Type B pancreatic cell (in vitro differentiated cells): Measurements from ENCODE around the gene DIO1. TPM values are rescaled to one million over a fixed set of nuclear protein-coding genes. Genes with fewer than 3 reads are reported as not detected.

Source experiments
- DNase-seq: peaks from one replicate; pipeline ENCODE4 v3.0.0; 2021; ENCODE audit warnings: mixed read lengths; ENCODE audit not compliant: unreplicated experiment; ENCODE audit errors: extremely low spot score
- H3K27ac Mint-ChIP-seq: 2 replicates; pipeline ENCODE4 v1.8.0; 2021; ENCODE audit warnings: mild to moderate bottlenecking, mixed read lengths
- H3K27me3 Mint-ChIP-seq: 2 replicates; pipeline ENCODE4 v1.8.0; 2021; ENCODE audit warnings: mixed read lengths
- H3K36me3 Mint-ChIP-seq: 2 replicates; pipeline ENCODE4 v1.8.0; 2021; ENCODE audit warnings: mixed read lengths
- H3K4me1 Mint-ChIP-seq: one replicate; pipeline ENCODE4 v1.8.0; 2021; ENCODE audit warnings: mixed read lengths; ENCODE audit not compliant: unreplicated experiment
- H3K4me3 Mint-ChIP-seq: 2 replicates; pipeline ENCODE4 v1.8.0; 2021; ENCODE audit warnings: mild to moderate bottlenecking, mixed read lengths
- H3K9me3 Mint-ChIP-seq: 2 replicates; pipeline ENCODE4 v1.8.0; 2021; ENCODE audit warnings: mixed read lengths
- CTCF ChIP-seq: fragments of 200-600 bp; sonication (generic); conservative IDR thresholded peaks from 2 replicates; pipeline ENCODE4 v1.5.0; 2021; ENCODE audit warnings: antibody characterized with exemption, mild to moderate bottlenecking
- total RNA-seq: library from RNA; stranded (reverse); gene quantifications from 2 replicates; pipeline ENCODE4 v1.2.1, GENCODE V29; 2021; ENCODE audit warnings: low replicate concordance

DIO1 gene
- total RNA-seq, 1 donor from 2014 or later: 6.0 TPM

GRCh38 chr1:53956308-53957168 lies 62.6 kb downstream of the DIO1 start:
- H3K27me3 Mint-ChIP-seq: no peaks in the 10 kb centered on the region
- no peaks in the 10 kb centered on the region for H3K9me3 Mint-ChIP-seq
- no peak for DNase-seq
- no peak for TF ChIP-seq CTCF
- peak overlapping the region; percentile 97 for H3K27ac Mint-ChIP-seq
- peaks cover 14% of the 10 kb centered on the region for H3K4me1 Mint-ChIP-seq
- H3K36me3 Mint-ChIP-seq: peaks cover 14% of the 10 kb centered on the region
- no peak overlapping the region for H3K4me3 Mint-ChIP-seq

- H3K4me3 Mint-ChIP-seq: peak overlapping the region; percentile 62
- peaks cover 14% of the 10 kb centered on the region for H3K4me1 Mint-ChIP-seq
- peak overlapping the region; percentile 97 for H3K27ac Mint-ChIP-seq
- H3K27me3 Mint-ChIP-seq: no peaks in the 10 kb centered on the region
- no peak for TF ChIP-seq CTCF
- peaks cover 20% of the 10 kb centered on the region for H3K36me3 Mint-ChIP-seq
- H3K9me3 Mint-ChIP-seq: no peaks in the 10 kb centered on the region
- no peak for DNase-seq
Measured at GRCh38 chr1:53957194-53957818, 63.3 kb downstream of the DIO1 start.

- no peaks in the 10 kb centered on the region for H3K9me3 Mint-ChIP-seq
- peak; percentile 70 for TF ChIP-seq CTCF
- H3K27ac Mint-ChIP-seq: no peak overlapping the region
- no peak for DNase-seq
- H3K27me3 Mint-ChIP-seq: no peaks in the 10 kb centered on the region
- peaks cover 27% of the 10 kb centered on the region for H3K36me3 Mint-ChIP-seq
- peaks cover 11% of the 10 kb centered on the region for H3K4me1 Mint-ChIP-seq
- no peak overlapping the region for H3K4me3 Mint-ChIP-seq
Measured at GRCh38 chr1:53959664-53960250, 65.8 kb downstream of the DIO1 start.

Other genes starting within 250 kb of the DIO1 start
- gene GLIS1, start 155.0 kb upstream of the DIO1 start, total RNA-seq: 0.17 and 2.1 TPM in 2 replicates
- 19.7 and 29.5 TPM in 2 replicates for gene NDC1, start 55.9 kb upstream of the DIO1 start, total RNA-seq
- 30.2 and 31.6 TPM in 2 replicates for gene YIPF1, start 4.4 kb upstream of the DIO1 start, total RNA-seq
- 21.2 and 41.2 TPM in 2 replicates for gene IFT25, start 51.5 kb downstream of the DIO1 start, total RNA-seq
- gene LRRC42, start 52.2 kb downstream of the DIO1 start, total RNA-seq: 50.1 and 52.9 TPM in 2 replicates
- gene LDLRAD1, start 124.0 kb downstream of the DIO1 start, total RNA-seq: 1.3 and 1.5 TPM in 2 replicates
- 283 and 390 TPM in 2 replicates for gene TMEM59, start 159.0 kb downstream of the DIO1 start, total RNA-seq
- 5.5 and 7.6 TPM in 2 replicates for gene TCEANC2, start 159.4 kb downstream of the DIO1 start, total RNA-seq